Measurements from ENCODE around the gene SNAPC1. TPM values are rescaled to one million over a fixed set of nuclear protein-coding genes. Genes with fewer than 3 reads are reported as not detected.
A peak's percentile ranks its signal among the peaks of the same experiment; 100 is the strongest.

SNAPC1 gene
- polyA plus RNA-seq, 2 of the 4 experiments (the other 2 are of a cell fraction), result 22.8 to 30.5 TPM

GRCh38 chr14:61716956-61717355 lies 45.3 kb upstream of the SNAPC1 start:
- H3K4me3 ChIP-seq, result no peak overlapping the region
- H3K9me3 ChIP-seq, result no peaks in the 10 kb centered on the region

GRCh38 chr14:61718039-61718438 lies 44.2 kb upstream of the SNAPC1 start:
- ATAC-seq, result no peak
- no peak for FAIRE-seq
- peak overlapping the region; percentile 59 for H3K4me2 ChIP-seq
- POLR2A ChIA-PET, result interaction anchor here (2.3 kb wide), 1 partner anchor 23 kb away, joined by 8 read pairs; the partner anchor contains the start of gene HIF1A
- H3K27ac ChIP-seq, result 0 out of 6 replicates have a peak overlapping the region, but pooled peaks of 1 of the 2 experiments have one; percentile 32
- 72% methylated on average over 2 of the region's 2 CpGs for WGBS (ENCODE audit: missing lambda C conversion rate)
- H3K4me3 ChIP-seq, result no peak overlapping the region
- peaks cover 99% of the 10 kb centered on the region for H3K4me1 ChIP-seq
- H3K9me3 ChIP-seq, result no peaks in the 10 kb centered on the region
- no peak for DNase-seq (ENCODE audit: low read depth in 1 of 2, low spot score in 1 of 2)
- CTCF ChIA-PET, result interaction anchor here (1.5 kb wide), 1 partner anchor 247 kb away, joined by 3 read pairs; no protein-coding TSS in a partner anchor
- TF ChIP-seq EHF (CRISPR knock-in tag; IDR thresholded peaks at IDR 0.05), result no peak
- TF ChIP-seq POLR2A (IDR thresholded peaks at IDR 0.05; ENCODE audit: low read length), result no peak
- no peak for TF ChIP-seq ZSCAN20 (CRISPR knock-in tag; IDR thresholded peaks at IDR 0.05)
- no peak for TF ChIP-seq NR3C1 (IDR thresholded peaks at IDR 0.05)
- no peak for TF ChIP-seq BCL3 (IDR thresholded peaks at IDR 0.05)
- TF ChIP-seq HES2 (IDR thresholded peaks at IDR 0.05), result no peak
- no peak for TF ChIP-seq NFE2L2 (conservative IDR thresholded peaks at IDR 0.05; ENCODE audit: low read length)
- no peak for TF ChIP-seq JUNB (IDR thresholded peaks at IDR 0.05)
- TF ChIP-seq TP53 (CRISPR knock-in tag; IDR thresholded peaks at IDR 0.05), result no peak
- no peak for TF ChIP-seq RAD21 (conservative IDR thresholded peaks at IDR 0.05 in 1 of 2, IDR thresholded peaks at IDR 0.05 in 1 of 2)
- TF ChIP-seq MAZ (IDR thresholded peaks at IDR 0.05; ENCODE audit: borderline replicate concordance, low read depth, low read length), result no peak
- TF ChIP-seq FOSB (CRISPR knock-in tag; IDR thresholded peaks at IDR 0.05), result no peak
- TF ChIP-seq RARB (CRISPR knock-in tag; IDR thresholded peaks at IDR 0.05), result no peak
- no peak for TF ChIP-seq CHD4 (IDR thresholded peaks at IDR 0.05; ENCODE audit: borderline replicate concordance)
- TF ChIP-seq RFX5 (IDR thresholded peaks at IDR 0.05), result no peak
- no peak for TF ChIP-seq CHD2 (IDR thresholded peaks at IDR 0.05; ENCODE audit: low read length, partially characterized antibody)
- TF ChIP-seq RNF2 (IDR thresholded peaks at IDR 0.05; ENCODE audit: borderline replicate concordance, low read depth), result no peak
- no peak for TF ChIP-seq ZC3H11A (IDR thresholded peaks at IDR 0.05)
- TF ChIP-seq CTCF (IDR thresholded peaks at IDR 0.05), result no peak
- TF ChIP-seq MAFK (IDR thresholded peaks at IDR 0.05; ENCODE audit: partially characterized antibody), result no peak

More at GRCh38 chr14:61716956-61717355, 45.3 kb upstream of the SNAPC1 start:
- Histone ChIP-seq H3K27ac (peak overlapping the region in 1 of 2 experiments; percentile 49; a peak in 1 of 6 replicates), H3K4me2 (peak overlapping the region; percentile 59), H3K4me1 (peaks cover 100% of the 10 kb centered on the region)
- ChIA-PET CTCF (interaction anchor here (0.8 to 2.9 kb wide), 4 partner anchors 9 to 255 kb away, joined by 3 to 12 read pairs (median 3); no protein-coding TSS in a partner anchor), POLR2A (interaction anchor here (0.9 kb wide), 1 partner anchor 22 kb away, joined by 3 read pairs; the partner anchor contains the start of gene HIF1A)
- WGBS (ENCODE audit: missing lambda C conversion rate), result 72% methylated on average over 1 of the region's 1 CpG
- FAIRE-seq (no peak), ATAC-seq (no peak), DNase-seq (ENCODE audit: low read depth in 1 of 2, low spot score in 1 of 2) (no peak)
- no peak for TF ChIP-seq MYC (IDR thresholded peaks at IDR 0.05; ENCODE audit: borderline replicate concordance, low read length)
- no peak for TF ChIP-seq POLR2A (IDR thresholded peaks at IDR 0.05; ENCODE audit: low read length)
- no peak for TF ChIP-seq CHD4 (IDR thresholded peaks at IDR 0.05; ENCODE audit: borderline replicate concordance)
- TF ChIP-seq REST (IDR thresholded peaks at IDR 0.05), result no peak
